Measurements from ENCODE around the gene SCD.

- TF ChIP-seq EZH2 (IDR thresholded peaks at IDR 0.05) (no peak), CTCF (IDR thresholded peaks at IDR 0.05 in 2 of 3, conservative IDR thresholded peaks at IDR 0.05 in 1 of 3; ENCODE audit: borderline replicate concordance in 1 of 3, insufficient read depth in 1 of 3, low read depth in 2 of 3, low read length in 2 of 3) (no peak), SIN3A (IDR thresholded peaks at IDR 0.05; ENCODE audit: low read depth) (no peak), CBX3 (IDR thresholded peaks at IDR 0.05; ENCODE audit: low read depth) (no peak)
These were observed 13.9 kb upstream of the SCD start for GRCh38 chr10:100333106-100333505.
